C4-2B (cell line): ENCODE measurements around the gene EPYC.

Source experiments
- H3K27ac ChIP-seq: fragments of 450-650 bp; 2 replicates; pipeline ENCODE4 v1.5.1; 2017
- ZFX ChIP-seq: fragments of 450-650 bp; IDR thresholded peaks from 2 replicates; pipeline ENCODE4 v1.6.1; 2017
- TF ChIP-seq, protein P1 (sequence below): fragments of 450-650 bp; conservative IDR thresholded peaks from 2 replicates; pipeline ENCODE4 v1.5.1; 2017; ENCODE audit warnings: mild to moderate bottlenecking

The EPYC gene

DNA sequence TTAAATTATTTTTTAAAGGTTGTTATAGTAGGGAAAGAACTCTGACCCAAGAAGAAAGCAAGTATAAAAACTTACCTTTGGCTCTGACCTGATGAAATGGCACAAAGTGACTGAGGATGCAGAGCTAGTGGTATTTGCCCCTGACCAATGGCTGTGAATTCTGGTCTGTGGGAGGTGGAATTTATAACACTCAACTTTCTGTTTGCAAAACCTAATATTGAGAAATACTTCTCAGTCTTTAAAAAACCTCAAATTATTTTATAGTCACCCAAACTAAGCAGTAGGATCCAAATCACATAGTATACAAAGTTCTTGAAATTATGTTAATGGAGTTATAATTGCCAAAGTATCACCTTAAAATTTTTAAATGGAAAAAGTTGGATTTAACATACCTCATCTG, at the start of gene EPYC:
EPYC (minus strand) TSS at position 101 of the 400 bp plus-strand sequence. CDS start 2,407 bp downstream, outside the sequence.
- no peak for TF ChIP-seq ZFX
- TF ChIP-seq, protein P1, sequence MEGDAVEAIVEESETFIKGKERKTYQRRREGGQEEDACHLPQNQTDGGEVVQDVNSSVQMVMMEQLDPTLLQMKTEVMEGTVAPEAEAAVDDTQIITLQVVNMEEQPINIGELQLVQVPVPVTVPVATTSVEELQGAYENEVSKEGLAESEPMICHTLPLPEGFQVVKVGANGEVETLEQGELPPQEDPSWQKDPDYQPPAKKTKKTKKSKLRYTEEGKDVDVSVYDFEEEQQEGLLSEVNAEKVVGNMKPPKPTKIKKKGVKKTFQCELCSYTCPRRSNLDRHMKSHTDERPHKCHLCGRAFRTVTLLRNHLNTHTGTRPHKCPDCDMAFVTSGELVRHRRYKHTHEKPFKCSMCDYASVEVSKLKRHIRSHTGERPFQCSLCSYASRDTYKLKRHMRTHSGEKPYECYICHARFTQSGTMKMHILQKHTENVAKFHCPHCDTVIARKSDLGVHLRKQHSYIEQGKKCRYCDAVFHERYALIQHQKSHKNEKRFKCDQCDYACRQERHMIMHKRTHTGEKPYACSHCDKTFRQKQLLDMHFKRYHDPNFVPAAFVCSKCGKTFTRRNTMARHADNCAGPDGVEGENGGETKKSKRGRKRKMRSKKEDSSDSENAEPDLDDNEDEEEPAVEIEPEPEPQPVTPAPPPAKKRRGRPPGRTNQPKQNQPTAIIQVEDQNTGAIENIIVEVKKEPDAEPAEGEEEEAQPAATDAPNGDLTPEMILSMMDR: no peak

DNA sequence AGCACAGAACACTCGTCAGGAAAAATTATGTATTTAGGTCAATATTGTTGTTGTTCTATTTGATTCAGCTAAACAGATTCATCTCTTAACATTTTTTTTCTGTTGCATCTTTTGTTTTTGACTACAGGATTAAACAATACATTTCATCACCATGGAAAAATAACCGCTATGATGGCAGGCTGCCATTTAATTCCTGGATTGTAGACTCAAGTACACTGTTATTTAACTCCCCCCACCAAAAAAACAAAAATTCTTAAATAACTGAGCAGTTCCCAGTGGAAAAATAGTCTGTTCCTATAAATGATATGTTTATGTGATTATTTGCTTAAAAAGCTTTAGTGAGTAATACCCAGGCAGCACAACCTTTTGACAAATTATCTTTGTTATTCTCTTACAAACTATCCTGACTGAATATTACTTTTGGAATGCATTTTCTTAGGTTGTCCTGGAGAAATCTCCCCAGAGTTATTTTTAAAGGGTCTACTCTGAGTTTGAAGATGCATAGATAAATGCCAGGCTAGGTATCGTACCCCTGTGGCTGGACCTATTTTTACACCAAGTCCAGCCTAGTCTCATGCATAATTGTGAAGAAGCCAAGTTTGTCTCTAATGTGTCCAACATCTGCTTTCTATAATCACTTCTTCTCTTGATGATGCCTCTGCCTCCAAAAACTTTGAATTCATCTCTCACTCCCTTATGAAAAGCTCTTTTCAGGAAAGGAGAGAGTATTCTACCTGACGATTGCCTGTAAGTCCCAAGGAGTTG, 49.4 kb upstream of the EPYC start:
- H3K27ac ChIP-seq: no peak overlapping the region
- TF ChIP-seq ZFX: no peak
- TF ChIP-seq, protein P1: no peak

More for the DNA sequence above, at the start of gene EPYC:
- no peak within 1 kb of the TSS for H3K27ac ChIP-seq

GRCh38 chr12:91052026-91052425, 47.3 kb upstream of the EPYC start:
- TF ChIP-seq, protein P1: no peak
- TF ChIP-seq ZFX: no peak
- H3K27ac ChIP-seq: no peak overlapping the region

GRCh38 chr12:91044586-91044985, 39.8 kb upstream of the EPYC start:
- H3K27ac ChIP-seq: no peak overlapping the region
- no peak for TF ChIP-seq ZFX
- TF ChIP-seq, protein P1: no peak

DNA sequence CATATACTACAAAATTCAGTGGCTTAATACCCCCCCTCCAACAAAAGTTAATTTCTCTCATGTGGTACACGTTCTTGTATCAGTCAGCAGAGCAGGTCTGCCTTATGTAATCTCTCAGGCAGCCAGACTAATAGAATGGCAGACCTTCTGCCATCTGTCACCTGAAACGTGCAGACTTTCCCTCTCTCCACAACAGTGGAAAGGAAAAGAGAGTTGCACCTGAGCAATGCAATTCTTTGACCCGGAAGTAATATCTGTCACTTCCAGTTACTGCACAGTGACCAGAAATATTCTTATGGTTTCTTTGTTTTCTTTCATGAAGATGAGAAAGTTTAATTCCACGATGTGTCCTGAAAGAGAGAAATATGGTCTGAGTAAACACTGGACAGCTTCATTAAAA, 38.6 kb upstream of the EPYC start:
- H3K27ac ChIP-seq: no peak overlapping the region
- TF ChIP-seq, protein P1: no peak
- no peak for TF ChIP-seq ZFX

GRCh38 chr12:91040096-91040755, 35.5 kb upstream of the EPYC start:
- TF ChIP-seq, protein P1: no peak
- no peak for TF ChIP-seq ZFX
- H3K27ac ChIP-seq: no peak overlapping the region

DNA sequence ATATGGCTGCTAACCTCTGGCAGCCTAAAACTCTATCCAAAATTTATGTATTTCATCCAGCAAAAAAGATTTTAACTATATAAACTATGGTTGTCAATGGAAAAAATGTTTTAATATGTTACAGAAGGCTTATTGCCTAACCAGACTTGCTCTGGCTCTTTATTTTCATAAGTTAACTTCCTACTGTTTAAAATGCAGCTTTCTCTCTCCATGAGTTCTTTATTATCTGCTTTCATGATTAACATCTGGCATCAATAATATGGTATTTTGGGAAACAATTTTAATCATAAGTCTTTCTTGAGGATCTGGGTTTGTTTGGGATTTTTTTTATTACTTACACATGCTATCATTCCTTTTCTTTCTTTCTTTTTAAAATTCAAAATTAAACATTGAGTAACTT, 32.5 kb upstream of the EPYC start:
- TF ChIP-seq, protein P1: no peak
- no peak for TF ChIP-seq ZFX
- no peak overlapping the region for H3K27ac ChIP-seq
